ENCODE results near the gene TRPM5.

TRPM5 gene

DNA sequence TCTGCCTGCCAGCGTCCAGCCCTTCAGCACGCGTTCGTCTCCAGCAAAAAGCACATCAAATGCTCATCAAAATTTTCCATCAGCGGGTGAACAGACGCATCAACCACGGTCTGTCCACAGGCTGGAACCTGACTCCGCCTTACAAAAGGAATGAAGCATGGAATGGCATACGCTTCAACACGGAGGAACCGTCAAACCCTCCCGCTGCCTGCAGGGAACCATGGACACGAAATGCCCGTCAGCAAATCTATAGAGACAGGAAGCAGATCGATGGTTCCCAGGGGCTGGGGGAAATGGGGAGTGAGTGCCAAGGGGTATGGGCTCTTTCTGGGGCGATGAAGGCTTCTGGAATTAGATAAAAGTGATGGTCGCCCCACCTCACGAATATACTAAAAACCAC lies 27.5 kb downstream of the TRPM5 start:
- CTCF ChIA-PET = interaction anchor here (0.7 to 8.5 kb wide), 2 partner anchors 17 to 113 kb away, joined by 3 to 485 read pairs; partner anchors contain the start of genes C11orf21, TSPAN32 and TSSC4
- no peak for TF ChIP-seq CTCF (IDR thresholded peaks at IDR 0.05; ENCODE audit: control extremely low read depth, extremely low read depth, low read depth, missing control alignments)
- POLR2A ChIA-PET = no interaction called here
- no peak for DNase-seq (ENCODE audit: extremely low spot score)

- CTCF ChIA-PET = interaction anchor here (1.1 to 1.7 kb wide), 2 partner anchors 110 to 112 kb away, joined by 3 to 16 read pairs; no protein-coding TSS in a partner anchor
- POLR2A ChIA-PET = no interaction called here
- TF ChIP-seq CTCF (IDR thresholded peaks at IDR 0.05; ENCODE audit: control extremely low read depth, extremely low read depth, low read depth, missing control alignments) = no peak
- DNase-seq (ENCODE audit: extremely low spot score) = no peak
Measured at GRCh38 chr11:2415601-2416380, 28.5 kb downstream of the TRPM5 start.

DNA sequence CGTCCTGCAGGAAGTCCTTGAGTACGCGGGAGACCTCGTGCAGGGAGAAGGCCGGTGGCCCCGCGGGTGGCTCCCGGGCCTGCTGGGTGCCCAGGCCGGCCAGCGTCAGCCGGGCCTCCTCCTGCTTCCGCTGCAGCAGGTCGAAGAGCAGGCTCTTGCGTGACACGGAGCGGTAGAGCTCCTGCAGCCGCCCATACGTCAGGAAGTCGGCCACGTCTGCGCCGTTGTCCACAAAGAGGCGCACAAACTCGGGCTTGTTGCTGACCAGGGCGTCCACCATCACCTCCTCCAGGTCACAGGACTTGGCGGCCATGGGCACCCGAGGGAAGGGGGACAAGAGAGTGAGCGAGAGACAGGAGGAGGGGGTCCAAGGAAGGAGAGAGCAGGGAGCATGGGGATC lies 29.1 kb downstream of the TRPM5 start:
- TF ChIP-seq CTCF (IDR thresholded peaks at IDR 0.05; ENCODE audit: control extremely low read depth, extremely low read depth, low read depth, missing control alignments) = no peak
- DNase-seq (ENCODE audit: extremely low spot score) = no peak
- ChIA-PET CTCF (interaction anchor here (1.1 to 1.7 kb wide), 2 partner anchors 109 to 112 kb away, joined by 3 to 16 read pairs; no protein-coding TSS in a partner anchor), POLR2A (no interaction called here)

DNA sequence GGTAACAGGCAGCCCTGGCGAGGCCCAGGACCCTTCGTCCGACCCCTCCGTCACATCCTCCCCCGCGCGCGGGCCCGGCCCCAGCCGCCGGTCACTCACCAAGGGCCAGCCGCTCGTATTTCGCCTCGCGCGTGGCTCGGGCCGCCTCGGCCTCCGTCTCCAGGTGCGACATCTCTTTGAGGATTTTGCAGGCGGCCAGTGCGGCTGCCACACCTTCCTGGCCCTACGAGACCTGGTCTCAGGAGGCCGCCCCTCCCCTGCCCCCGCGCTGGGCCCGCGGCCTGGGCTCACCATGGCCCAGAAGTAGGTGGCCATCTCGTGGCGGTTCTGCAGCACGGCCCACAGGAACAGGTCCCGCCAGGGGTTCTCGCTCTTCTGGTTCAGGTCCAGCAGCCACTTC lies 29.7 kb downstream of the TRPM5 start:
- POLR2A ChIA-PET = no interaction called here
- no peak for TF ChIP-seq CTCF (IDR thresholded peaks at IDR 0.05; ENCODE audit: control extremely low read depth, extremely low read depth, low read depth, missing control alignments)
- DNase-seq (ENCODE audit: extremely low spot score) = no peak
- CTCF ChIA-PET = interaction anchor here (1.7 kb wide), 1 partner anchor 109 kb away, joined by 16 read pairs; no protein-coding TSS in a partner anchor

GRCh38 chr11:2413742-2414579 lies 30.4 kb downstream of the TRPM5 start:
- ChIA-PET CTCF (interaction anchor here (1.0 to 2.3 kb wide), 5 partner anchors 13 to 219 kb away, joined by 3 to 10 read pairs (median 3); partner anchors contain the start of gene TSSC4), POLR2A (no interaction called here)
- DNase-seq (ENCODE audit: extremely low spot score) = no peak
- no peak for TF ChIP-seq CTCF (IDR thresholded peaks at IDR 0.05; ENCODE audit: control extremely low read depth, extremely low read depth, low read depth, missing control alignments)

- no peak for TF ChIP-seq CTCF (IDR thresholded peaks at IDR 0.05; ENCODE audit: control extremely low read depth, extremely low read depth, low read depth, missing control alignments)
- no peak for DNase-seq (ENCODE audit: extremely low spot score)
- ChIA-PET POLR2A (no interaction called here), CTCF (interaction anchor here (1.6 to 2.3 kb wide), 4 partner anchors 9 to 108 kb away, joined by 5 to 10 read pairs (median 6); partner anchors contain the start of gene TSSC4)
Measured at GRCh38 chr11:2412323-2412722, 32.0 kb downstream of the TRPM5 start.
